ENCODE data around the gene RNF150.
"Not testable (repeated sequence)": the region's sequence is repeated elsewhere in the genome, so short reads cannot be mapped to it uniquely, and the experiment has no call there.

RNF150 gene

GRCh38 chr4:141177171-141177570, 43.9 kb upstream of the RNF150 start:
- Histone ChIP-seq H3K79me2 (ENCODE audit: low read length) (no peaks in the 10 kb centered on the region), H3K9ac (ENCODE audit: low read length) (no peak overlapping the region), H3K27ac (ENCODE audit: low read length) (no peak overlapping the region), H3K4me2 (ENCODE audit: low read length) (no peak overlapping the region), H3K4me3 (ENCODE audit: low read length) (no peak overlapping the region), H2AFZ (ENCODE audit: low read depth, low read length) (no peak overlapping the region), H4K20me1 (ENCODE audit: insufficient read depth, low read length) (no peaks in the 10 kb centered on the region), H3K36me3 (replicated peaks; ENCODE audit: low read depth, low read length) (no peaks in the 10 kb centered on the region), H3K27me3 (ENCODE audit: low read depth, low read length) (peaks cover 6% of the 10 kb centered on the region; the same call in 1 of the 2 replicates), H3K9me3 (ENCODE audit: insufficient read depth, low read length) (no peaks in the 10 kb centered on the region), H3K4me1 (ENCODE audit: low read length) (peaks cover 12% of the 10 kb centered on the region)
- TF ChIP-seq EZH2phosphoT487 (IDR thresholded peaks at IDR 0.05; ENCODE audit: low read depth) (no peak), CTCF (IDR thresholded peaks at IDR 0.05; ENCODE audit: low read depth, low read length) (no peak)

GRCh38 chr4:141174457-141174856, 41.2 kb upstream of the RNF150 start:
- no peak for TF ChIP-seq CTCF (IDR thresholded peaks at IDR 0.05; ENCODE audit: low read depth, low read length)
- no peak for TF ChIP-seq EZH2phosphoT487 (IDR thresholded peaks at IDR 0.05; ENCODE audit: low read depth)
- no peaks in the 10 kb centered on the region for H3K9me3 ChIP-seq (ENCODE audit: insufficient read depth, low read length)
- no peaks in the 10 kb centered on the region for H3K27me3 ChIP-seq (ENCODE audit: low read depth, low read length)
- peak overlapping the region; percentile 15; the same call in 1 of the 2 replicates for H3K4me2 ChIP-seq (ENCODE audit: low read length)
- no peak overlapping the region for H3K9ac ChIP-seq (ENCODE audit: low read length)
- no peaks in the 10 kb centered on the region for H3K79me2 ChIP-seq (ENCODE audit: low read length)
- H2AFZ ChIP-seq (ENCODE audit: low read depth, low read length) = no peak overlapping the region
- H3K36me3 ChIP-seq (replicated peaks; ENCODE audit: low read depth, low read length) = no peaks in the 10 kb centered on the region
- H3K4me3 ChIP-seq (ENCODE audit: low read length) = no peak overlapping the region
- H3K4me1 ChIP-seq (ENCODE audit: low read length) = peaks cover 12% of the 10 kb centered on the region
- H3K27ac ChIP-seq (ENCODE audit: low read length) = no peak overlapping the region
- no peaks in the 10 kb centered on the region for H4K20me1 ChIP-seq (ENCODE audit: insufficient read depth, low read length)

- no peaks in the 10 kb centered on the region for H3K36me3 ChIP-seq (replicated peaks; ENCODE audit: low read depth, low read length)
- no peaks in the 10 kb centered on the region for H3K27me3 ChIP-seq (ENCODE audit: low read depth, low read length)
- peaks cover 12% of the 10 kb centered on the region for H3K4me1 ChIP-seq (ENCODE audit: low read length)
- H3K4me2 ChIP-seq (ENCODE audit: low read length) = no peak overlapping the region
- H3K9me3 ChIP-seq (ENCODE audit: insufficient read depth, low read length) = no peaks in the 10 kb centered on the region
- no peak overlapping the region for H3K4me3 ChIP-seq (ENCODE audit: low read length)
- no peaks in the 10 kb centered on the region for H3K79me2 ChIP-seq (ENCODE audit: low read length)
- H2AFZ ChIP-seq (ENCODE audit: low read depth, low read length) = no peak overlapping the region
- no peak for TF ChIP-seq EZH2phosphoT487 (IDR thresholded peaks at IDR 0.05; ENCODE audit: low read depth)
- no peak for TF ChIP-seq CTCF (IDR thresholded peaks at IDR 0.05; ENCODE audit: low read depth, low read length)
- H3K27ac ChIP-seq (ENCODE audit: low read length) = no peak overlapping the region
- H4K20me1 ChIP-seq (ENCODE audit: insufficient read depth, low read length) = no peaks in the 10 kb centered on the region
- no peak overlapping the region for H3K9ac ChIP-seq (ENCODE audit: low read length)
Observed at GRCh38 chr4:141170671-141171070, 37.4 kb upstream of the RNF150 start.

GRCh38 chr4:141169391-141169790, 36.1 kb upstream of the RNF150 start:
- Histone ChIP-seq H3K27ac (ENCODE audit: low read length) (no peak overlapping the region), H4K20me1 (ENCODE audit: insufficient read depth, low read length) (no peaks in the 10 kb centered on the region), H3K9ac (ENCODE audit: low read length) (no peak overlapping the region), H2AFZ (ENCODE audit: low read depth, low read length) (no peak overlapping the region), H3K36me3 (replicated peaks; ENCODE audit: low read depth, low read length) (no peaks in the 10 kb centered on the region), H3K9me3 (ENCODE audit: insufficient read depth, low read length) (no peaks in the 10 kb centered on the region), H3K4me2 (ENCODE audit: low read length) (no peak overlapping the region), H3K4me1 (ENCODE audit: low read length) (peaks cover 7% of the 10 kb centered on the region), H3K27me3 (ENCODE audit: low read depth, low read length) (no peaks in the 10 kb centered on the region), H3K4me3 (ENCODE audit: low read length) (no peak overlapping the region), H3K79me2 (ENCODE audit: low read length) (no peaks in the 10 kb centered on the region)
- TF ChIP-seq CTCF (IDR thresholded peaks at IDR 0.05; ENCODE audit: low read depth, low read length) (no peak), EZH2phosphoT487 (IDR thresholded peaks at IDR 0.05; ENCODE audit: low read depth) (no peak)

- H3K79me2 ChIP-seq (ENCODE audit: low read length); H2AFZ ChIP-seq (ENCODE audit: low read depth, low read length); H3K9me3 ChIP-seq (ENCODE audit: insufficient read depth, low read length); H3K27me3 ChIP-seq (ENCODE audit: low read depth, low read length); H3K9ac ChIP-seq (ENCODE audit: low read length); H4K20me1 ChIP-seq (ENCODE audit: insufficient read depth, low read length); H3K4me3 ChIP-seq (ENCODE audit: low read length); H3K36me3 ChIP-seq (replicated peaks; ENCODE audit: low read depth, low read length); H3K4me2 ChIP-seq (ENCODE audit: low read length); H3K4me1 ChIP-seq (ENCODE audit: low read length); H3K27ac ChIP-seq (ENCODE audit: low read length): not testable (repeated sequence)
Observed at GRCh38 chr4:141165001-141165400, 31.7 kb upstream of the RNF150 start.

Data from OCI-LY3 (cell line).